SK-N-SH (cell line): Measurements from ENCODE around the gene ATP6V1F. TPM values are rescaled to one million over a fixed set of nuclear protein-coding genes. Genes with fewer than 3 reads are reported as not detected.

Source experiments
- CTCF ChIA-PET: fragments of 300-600, 350-600 bp; formaldehyde crosslinking; extraction: SDS; loops from one replicate; lab custom pipeline; 2021; lab: Yijun Ruan, JAX
- POLR2A ChIA-PET: fragments of 350-600 bp; sonication (Branson Sonifier 250); formaldehyde crosslinking; extraction: SDS; loops from one replicate; lab custom pipeline; 2020; ENCODE audit warnings: antibody characterized with exemption, inconsistent platforms; lab: Yijun Ruan, JAX
- DNase-seq: peaks from one replicate; pipeline ENCODE4 v3.0.0; 2012
- H2AFZ ChIP-seq: fragments of 200-600 bp; sonication (generic); 2 replicates; pipeline ENCODE4 v1.8.1; 2016; ENCODE audit warnings: antibody characterized with exemption, mild to moderate bottlenecking, low read depth
- H3F3A ChIP-seq: fragments of 200-600 bp; sonication (generic); replicated peaks from 2 replicates; pipeline ENCODE3; 2016; ENCODE audit warnings: antibody characterized with exemption, mild to moderate bottlenecking; ENCODE audit not compliant: insufficient read depth
- H3K27ac ChIP-seq, 2 experiments: fragments of 200-500 bp in 1 of 2; fragments of 200-600 bp in 1 of 2; sonication (Bioruptor generic) in 1 of 2; sonication (generic), shearing (Covaris generic) in 1 of 2; 2 replicates each; pipeline versions ENCODE4 v1.5.1 to v1.6.1; 2014 to 2016; ENCODE audit warnings: low read depth in 2 of 2, inconsistent platforms in 1 of 2, low read length in 1 of 2, mild to moderate bottlenecking in 1 of 2, mixed read lengths in 1 of 2
- H3K27me3 ChIP-seq: fragments of 200-600 bp; sonication (generic), shearing (Covaris generic); 2 replicates; pipeline ENCODE4 v1.6.1; 2016; ENCODE audit warnings: mixed run types; ENCODE audit not compliant: insufficient read depth
- H3K36me3 ChIP-seq, 2 experiments: fragments of 200-500 bp in 1 of 2; fragments of 200-600 bp in 1 of 2; sonication (Bioruptor generic) in 1 of 2; sonication (generic) in 1 of 2; replicated peaks in 1 of 2; 2 replicates each; pipeline versions ENCODE3 to v1.5.1; 2014 to 2016; ENCODE audit warnings: low read length in 1 of 2, mild to moderate bottlenecking in 1 of 2; ENCODE audit not compliant: insufficient read depth in 2 of 2, control insufficient read depth in 1 of 2
- H3K4me1 ChIP-seq, 2 experiments: fragments of 200-500 bp in 1 of 2; fragments of 200-600 bp in 1 of 2; sonication (Bioruptor generic) in 1 of 2; sonication (generic), shearing (Covaris generic) in 1 of 2; 2 replicates each; pipeline versions ENCODE4 v1.5.1 to v1.6.1; 2014 to 2016; ENCODE audit warnings: low read depth in 1 of 2, low read length in 1 of 2, mixed run types in 1 of 2; ENCODE audit not compliant: insufficient read depth in 2 of 2, control insufficient read depth in 1 of 2
- H3K4me2 ChIP-seq: fragments of 200-600 bp; sonication (generic), shearing (Covaris generic); 2 replicates; pipeline ENCODE4 v1.6.1; 2017; ENCODE audit warnings: mixed run types
- H3K4me3 ChIP-seq, 2 experiments: fragments of 200-500 bp in 1 of 2; fragments of 200-600 bp in 1 of 2; sonication (Bioruptor generic) in 1 of 2; sonication (generic), shearing (Covaris generic) in 1 of 2; 2 replicates each; pipeline versions ENCODE4 v1.5.1 to v1.8.1; 2014 to 2016; ENCODE audit warnings: low read depth in 2 of 2, inconsistent platforms in 1 of 2, low read length in 1 of 2, mild to moderate bottlenecking in 1 of 2, mixed read lengths in 1 of 2, moderate library complexity in 1 of 2
- H3K79me2 ChIP-seq: fragments of 200-600 bp; sonication (generic); 2 replicates; pipeline ENCODE4 v1.8.1; 2017; ENCODE audit warnings: mild to moderate bottlenecking; ENCODE audit not compliant: insufficient read depth
- H3K9ac ChIP-seq: fragments of 200-600 bp; sonication (generic); 2 replicates; pipeline ENCODE4 v1.6.1; 2017; ENCODE audit warnings: mixed run types
- H3K9me2 ChIP-seq: fragments of 200-600 bp; sonication (generic); 2 replicates; pipeline ENCODE4 v1.6.1; 2017; ENCODE audit warnings: mixed run types
- H3K9me3 ChIP-seq: fragments of 200-600 bp; sonication (generic); 2 replicates; pipeline ENCODE4 v1.6.1; 2017; ENCODE audit warnings: mixed run types, mild to moderate bottlenecking, moderate library complexity
- H4K20me1 ChIP-seq: fragments of 200-600 bp; sonication (generic); 2 replicates; pipeline ENCODE4 v1.6.1; 2017; ENCODE audit warnings: mild to moderate bottlenecking, mixed run types; ENCODE audit not compliant: insufficient read depth
- CHD2 ChIP-seq: fragments of 150-350 bp; IDR thresholded peaks from 2 replicates; pipeline ENCODE4 v1.6.1; 2018; ENCODE audit warnings: low read length; ENCODE audit not compliant: partially characterized antibody
- ELF1 ChIP-seq: IDR thresholded peaks from 2 replicates; pipeline ENCODE4 v1.4.0; 2012
- EZH2phosphoT487 ChIP-seq: fragments of 200-600 bp; sonication (generic); IDR thresholded peaks from 2 replicates; pipeline ENCODE4 v1.6.1; 2017; ENCODE audit warnings: low read depth, mixed run types, mild to moderate bottlenecking, antibody characterized with exemption, moderate library complexity, borderline replicate concordance
- GATA2 ChIP-seq: sonication (generic); formaldehyde crosslinking; IDR thresholded peaks from 2 replicates; pipeline ENCODE4 v1.5.0; 2020; ENCODE audit warnings: mild to moderate bottlenecking, missing genetic modification reagents
- JUND ChIP-seq: IDR thresholded peaks from 2 replicates; pipeline ENCODE4 v1.4.0; 2012
- MEF2A ChIP-seq: IDR thresholded peaks from 2 replicates; pipeline ENCODE4 v1.4.0; 2012; ENCODE audit warnings: low read depth, borderline replicate concordance
- NRF1 ChIP-seq: IDR thresholded peaks from 2 replicates; pipeline ENCODE4 v1.6.1; 2012; ENCODE audit warnings: low read depth, mild to moderate bottlenecking, low read length
- RCOR1 ChIP-seq: fragments of 150-350 bp; IDR thresholded peaks from 2 replicates; pipeline ENCODE4 v1.6.1; 2017; ENCODE audit warnings: antibody characterized with exemption, low read length
- SIN3A ChIP-seq: IDR thresholded peaks from 2 replicates; pipeline ENCODE4 v1.6.1; 2012; ENCODE audit warnings: low read depth, mild to moderate bottlenecking, low read length, moderate library complexity, borderline replicate concordance
- SMC3 ChIP-seq: IDR thresholded peaks from 2 replicates; pipeline ENCODE4 v1.6.1; 2012; ENCODE audit warnings: low read depth, low read length, improper control_type of control experiment
- TAF1 ChIP-seq: IDR thresholded peaks from 2 replicates; pipeline ENCODE4 v1.6.1; 2012; ENCODE audit warnings: low read depth, mild to moderate bottlenecking, low read length, moderate library complexity, borderline replicate concordance
- TCF12 ChIP-seq: IDR thresholded peaks from 2 replicates; pipeline ENCODE4 v1.4.0; 2012
- TEAD4 ChIP-seq: IDR thresholded peaks from 2 replicates; pipeline ENCODE4 v1.4.0; 2012; ENCODE audit warnings: mild to moderate bottlenecking, borderline replicate concordance; ENCODE audit not compliant: insufficient read depth
- USF1 ChIP-seq: IDR thresholded peaks from 2 replicates; pipeline ENCODE4 v1.4.0; 2012; ENCODE audit warnings: low read depth, borderline replicate concordance
- YY1 ChIP-seq: IDR thresholded peaks from 2 replicates; pipeline ENCODE4 v1.4.0; 2012; ENCODE audit warnings: low read depth, mild to moderate bottlenecking
- ZBTB33 ChIP-seq: IDR thresholded peaks from 2 replicates; pipeline ENCODE4 v1.4.0; 2012; ENCODE audit warnings: low read depth, borderline replicate concordance
- WGBS: methylation state at CpG from one replicate; pipeline ENCODE4 v1.1.6; 2017; ENCODE audit warnings: low lambda C conversion rate; 5-methylcytosine and 5-hydroxymethylcytosine counted together
- polyA plus RNA-seq, 3 experiments: library from polyadenylated mRNA; depleted of rRNA; stranded (reverse); fragments of >200 nt; gene quantifications; 2 replicates each; pipeline ENCODE4 v1.2.3, GENCODE V29; 2012
- TF ChIP-seq, protein P1 (sequence below): IDR thresholded peaks from 2 replicates; pipeline ENCODE4 v1.6.1; 2012; ENCODE audit warnings: mild to moderate bottlenecking, low read depth, low read length, moderate library complexity
- TF ChIP-seq, protein P2 (sequence below): IDR thresholded peaks from 2 replicates; pipeline ENCODE4; 2012
- TF ChIP-seq, protein P3 (sequence below): fragments of 150-350 bp; IDR thresholded peaks from 2 replicates; pipeline ENCODE4 v1.6.1; 2016; ENCODE audit warnings: mild to moderate bottlenecking, low read depth, low read length
- TF ChIP-seq, protein P4 (sequence below): fragments of 150-350 bp; IDR thresholded peaks from 2 replicates; pipeline ENCODE4 v1.6.1; 2017; ENCODE audit warnings: antibody characterized with exemption, low read length, low read depth, borderline replicate concordance

The ATP6V1F gene
- polyA plus RNA-seq, 1 of the 3 experiments (the other 2 are of a cell fraction) = 495 TPM

DNA sequence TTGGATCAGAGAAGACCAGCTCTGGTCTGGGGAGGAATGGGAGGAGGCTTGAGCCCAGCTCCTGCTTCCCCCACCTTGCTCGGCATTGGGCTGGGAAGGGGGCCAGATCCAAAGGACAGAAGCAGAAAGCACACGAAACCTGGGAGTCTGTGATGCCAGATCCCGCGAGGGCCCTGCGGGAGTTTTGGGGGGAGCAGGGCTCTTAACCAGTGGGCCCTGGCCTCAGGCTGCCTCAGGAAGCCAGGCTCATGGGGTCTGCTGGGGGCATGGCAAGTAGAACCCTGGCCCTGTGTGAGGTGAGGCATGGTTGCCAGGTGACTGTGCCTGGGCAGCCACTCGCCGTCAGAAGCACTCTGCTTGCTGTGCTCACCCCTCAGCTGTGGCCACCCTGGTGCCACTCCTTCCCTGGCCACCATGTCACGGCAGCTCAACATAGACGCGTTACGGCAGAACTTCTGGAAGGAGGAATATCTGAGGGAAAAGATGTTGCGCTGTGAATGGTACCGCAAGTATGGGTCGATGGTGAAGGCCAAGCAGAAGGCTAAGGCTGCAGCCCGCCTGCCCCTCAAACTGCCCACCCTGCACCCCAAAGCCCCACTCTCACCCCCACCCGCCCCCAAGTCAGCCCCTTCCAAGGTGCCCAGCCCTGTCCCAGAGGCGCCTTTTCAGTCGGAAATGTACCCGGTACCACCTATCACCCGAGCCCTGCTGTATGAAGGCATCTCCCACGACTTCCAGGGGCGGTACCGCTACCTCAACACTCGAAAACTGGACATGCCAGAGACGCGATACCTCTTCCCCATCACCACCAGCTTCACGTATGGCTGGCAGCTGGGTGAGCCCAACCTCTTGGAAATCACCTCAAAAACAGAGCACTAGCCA lies 3.6 kb downstream of the ATP6V1F start:
- Histone ChIP-seq H3K27ac (no peak overlapping the region), H3K9me3 (no peaks in the 10 kb centered on the region), H3K36me3 (peaks cover 8 to 14% of the 10 kb centered on the region in 2 experiments), H3F3A (peaks cover 26% of the 10 kb centered on the region), H3K4me3 (no peak overlapping the region), H3K9ac (no peak overlapping the region), H2AFZ (no peak overlapping the region), H4K20me1 (peaks cover 20% of the 10 kb centered on the region), H3K4me2 (no peak overlapping the region), H3K79me2 (peaks cover 21% of the 10 kb centered on the region), H3K27me3 (no peaks in the 10 kb centered on the region), H3K9me2 (no peaks in the 10 kb centered on the region), H3K4me1 (peaks cover 0 to 29% of the 10 kb centered on the region in 2 experiments; a peak in 1 of 4 replicates)
- POLR2A ChIA-PET = no interaction called here
- TF ChIP-seq ELF1 (no peak), EZH2phosphoT487 (no peak), SMC3 (no peak), ZBTB33 (no peak), MEF2A (no peak), TCF12 (no peak), GATA2 (no peak), TAF1 (no peak), CHD2 (no peak), RCOR1 (no peak), TEAD4 (no peak), JUND (no peak), USF1 (no peak), YY1 (no peak), NRF1 (no peak), SIN3A (no peak)
- TF ChIP-seq, protein P1, sequence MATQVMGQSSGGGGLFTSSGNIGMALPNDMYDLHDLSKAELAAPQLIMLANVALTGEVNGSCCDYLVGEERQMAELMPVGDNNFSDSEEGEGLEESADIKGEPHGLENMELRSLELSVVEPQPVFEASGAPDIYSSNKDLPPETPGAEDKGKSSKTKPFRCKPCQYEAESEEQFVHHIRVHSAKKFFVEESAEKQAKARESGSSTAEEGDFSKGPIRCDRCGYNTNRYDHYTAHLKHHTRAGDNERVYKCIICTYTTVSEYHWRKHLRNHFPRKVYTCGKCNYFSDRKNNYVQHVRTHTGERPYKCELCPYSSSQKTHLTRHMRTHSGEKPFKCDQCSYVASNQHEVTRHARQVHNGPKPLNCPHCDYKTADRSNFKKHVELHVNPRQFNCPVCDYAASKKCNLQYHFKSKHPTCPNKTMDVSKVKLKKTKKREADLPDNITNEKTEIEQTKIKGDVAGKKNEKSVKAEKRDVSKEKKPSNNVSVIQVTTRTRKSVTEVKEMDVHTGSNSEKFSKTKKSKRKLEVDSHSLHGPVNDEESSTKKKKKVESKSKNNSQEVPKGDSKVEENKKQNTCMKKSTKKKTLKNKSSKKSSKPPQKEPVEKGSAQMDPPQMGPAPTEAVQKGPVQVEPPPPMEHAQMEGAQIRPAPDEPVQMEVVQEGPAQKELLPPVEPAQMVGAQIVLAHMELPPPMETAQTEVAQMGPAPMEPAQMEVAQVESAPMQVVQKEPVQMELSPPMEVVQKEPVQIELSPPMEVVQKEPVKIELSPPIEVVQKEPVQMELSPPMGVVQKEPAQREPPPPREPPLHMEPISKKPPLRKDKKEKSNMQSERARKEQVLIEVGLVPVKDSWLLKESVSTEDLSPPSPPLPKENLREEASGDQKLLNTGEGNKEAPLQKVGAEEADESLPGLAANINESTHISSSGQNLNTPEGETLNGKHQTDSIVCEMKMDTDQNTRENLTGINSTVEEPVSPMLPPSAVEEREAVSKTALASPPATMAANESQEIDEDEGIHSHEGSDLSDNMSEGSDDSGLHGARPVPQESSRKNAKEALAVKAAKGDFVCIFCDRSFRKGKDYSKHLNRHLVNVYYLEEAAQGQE = no peak
- TF ChIP-seq, protein P2, sequence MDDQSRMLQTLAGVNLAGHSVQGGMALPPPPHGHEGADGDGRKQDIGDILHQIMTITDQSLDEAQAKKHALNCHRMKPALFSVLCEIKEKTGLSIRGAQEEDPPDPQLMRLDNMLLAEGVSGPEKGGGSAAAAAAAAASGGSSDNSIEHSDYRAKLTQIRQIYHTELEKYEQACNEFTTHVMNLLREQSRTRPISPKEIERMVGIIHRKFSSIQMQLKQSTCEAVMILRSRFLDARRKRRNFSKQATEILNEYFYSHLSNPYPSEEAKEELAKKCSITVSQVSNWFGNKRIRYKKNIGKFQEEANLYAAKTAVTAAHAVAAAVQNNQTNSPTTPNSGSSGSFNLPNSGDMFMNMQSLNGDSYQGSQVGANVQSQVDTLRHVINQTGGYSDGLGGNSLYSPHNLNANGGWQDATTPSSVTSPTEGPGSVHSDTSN = no peak
- TF ChIP-seq, protein P3, sequence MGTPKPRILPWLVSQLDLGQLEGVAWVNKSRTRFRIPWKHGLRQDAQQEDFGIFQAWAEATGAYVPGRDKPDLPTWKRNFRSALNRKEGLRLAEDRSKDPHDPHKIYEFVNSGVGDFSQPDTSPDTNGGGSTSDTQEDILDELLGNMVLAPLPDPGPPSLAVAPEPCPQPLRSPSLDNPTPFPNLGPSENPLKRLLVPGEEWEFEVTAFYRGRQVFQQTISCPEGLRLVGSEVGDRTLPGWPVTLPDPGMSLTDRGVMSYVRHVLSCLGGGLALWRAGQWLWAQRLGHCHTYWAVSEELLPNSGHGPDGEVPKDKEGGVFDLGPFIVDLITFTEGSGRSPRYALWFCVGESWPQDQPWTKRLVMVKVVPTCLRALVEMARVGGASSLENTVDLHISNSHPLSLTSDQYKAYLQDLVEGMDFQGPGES = no peak
- TF ChIP-seq, protein P4, sequence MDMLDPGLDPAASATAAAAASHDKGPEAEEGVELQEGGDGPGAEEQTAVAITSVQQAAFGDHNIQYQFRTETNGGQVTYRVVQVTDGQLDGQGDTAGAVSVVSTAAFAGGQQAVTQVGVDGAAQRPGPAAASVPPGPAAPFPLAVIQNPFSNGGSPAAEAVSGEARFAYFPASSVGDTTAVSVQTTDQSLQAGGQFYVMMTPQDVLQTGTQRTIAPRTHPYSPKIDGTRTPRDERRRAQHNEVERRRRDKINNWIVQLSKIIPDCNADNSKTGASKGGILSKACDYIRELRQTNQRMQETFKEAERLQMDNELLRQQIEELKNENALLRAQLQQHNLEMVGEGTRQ = no peak
- DNase-seq = no peak
- 95% methylated on average over 27 of the region's 27 CpGs for WGBS
- CTCF ChIA-PET = interaction anchor here (1.5 to 11.7 kb wide), 4 partner anchors 14 to 439 kb away, joined by 6 to 181 read pairs (median 8); no protein-coding TSS in a partner anchor
